Sigmoid colon (tissue), 7 donors: ENCODE results near the gene CCNL2. TPM values are rescaled to one million over a fixed set of nuclear protein-coding genes. Genes with fewer than 3 reads are reported as not detected.

Source experiments
- DNase-seq: peaks from one replicate; pipeline ENCODE4 v3.0.0-alpha.2; 2019
- H3K27ac ChIP-seq, 4 donors: fragments of 200-600 bp; sonication (generic); one replicate each; pipeline ENCODE4 v1.5.1; 2016 to 2019; ENCODE audit warnings: mild to moderate bottlenecking in 1 of 4
- H3K27me3 ChIP-seq, 3 donors: fragments of 200-600 bp; sonication (generic); one replicate each; pipeline ENCODE4 v1.5.1; 2019; ENCODE audit warnings: mild to moderate bottlenecking in 1 of 3
- H3K36me3 ChIP-seq, 4 donors: fragments of 200-600 bp; sonication (generic); one replicate each; pipeline ENCODE4 v1.5.1; 2016 to 2019
- H3K4me1 ChIP-seq, 4 donors: fragments of 200-600 bp; sonication (generic); one replicate each; pipeline ENCODE4 v1.5.1; 2017 to 2019
- H3K4me3 ChIP-seq, 4 donors: fragments of 200-600 bp; sonication (generic); one replicate each; pipeline ENCODE4 v1.5.1; 2017 to 2019; ENCODE audit warnings: mild to moderate bottlenecking in 2 of 4, moderate library complexity in 1 of 4
- H3K9me3 ChIP-seq, 4 donors: fragments of 200-600 bp in 3 of 4; sonication (generic) in 3 of 4; one replicate each; pipeline versions ENCODE4 v1.5.1 to v1.6.1; 2013 to 2019
- CTCF ChIP-seq, 4 experiments: fragments of 450-650 bp in 3 of 4; fragments of 200-600 bp in 1 of 4; IDR thresholded peaks; one replicate each; pipeline ENCODE4 v1.5.1; 2016 to 2019; ENCODE audit warnings: antibody characterized with exemption in 4 of 4, mild to moderate bottlenecking in 3 of 4, moderate library complexity in 2 of 4
- EP300 ChIP-seq, 4 donors: sonication (generic); formaldehyde crosslinking; IDR thresholded peaks; one replicate each; pipeline ENCODE4 v1.6.1; 2017; ENCODE audit warnings: antibody characterized with exemption in 4 of 4
- POLR2A ChIP-seq, 2 donors: fragments of 450-650 bp; IDR thresholded peaks; one replicate each; pipeline ENCODE4 v1.6.1; 2016; ENCODE audit warnings: antibody characterized with exemption in 2 of 2, mild to moderate bottlenecking in 2 of 2, moderate library complexity in 2 of 2
- POLR2AphosphoS5 ChIP-seq, 4 donors: sonication (generic); formaldehyde crosslinking; IDR thresholded peaks; one replicate each; pipeline ENCODE4 v1.6.1; 2017; ENCODE audit warnings: antibody characterized with exemption in 4 of 4
- WGBS, 2 donors: extraction: QIAGEN DNeasy Blood & Tissue Kit; methylation state at CpG; one replicate each; pipeline ENCODE4 v1.1.7; 2013; 5-methylcytosine and 5-hydroxymethylcytosine counted together
- intact Hi-C: fragments of 100-400 bp; cut with DNase I; formaldehyde crosslinking; loops from one replicate; pipeline ENCODE4 v1.15.1; 2023
- polyA plus RNA-seq, 3 donors: library from polyadenylated mRNA; stranded (reverse); fragments of 200-250 nt; gene quantifications; one replicate each; pipeline ENCODE4 v1.2.3, GENCODE V29; 2013
- total RNA-seq, 4 donors: library from RNA; depleted of rRNA; stranded (reverse); fragments of >200 nt; gene quantifications; one replicate each; pipeline ENCODE4 v1.1.0, GENCODE V29; 2016
- donor health status: healthy with polysubstance abuse.
- donor health status: Bipolar disorder and iron deficiency.
- donor health status: healthy.

Gene CCNL2
- total and polyA plus RNA-seq, 7 donors, result 15.0 to 375 (median 139) TPM

GRCh38 chr1:1437033-1437903, 38.1 kb upstream of the CCNL2 start:
- WGBS, 2 donors, result 79 to 81% methylated on average over 31 of the region's 31 CpGs
- no peak for DNase-seq
- intact Hi-C loops, result no loop called here
- Histone ChIP-seq H3K27ac (peak overlapping the region; percentile 93 to 99 (median 96)), H3K27me3 (no peaks in the 10 kb centered on the region), H3K4me1 (peaks cover 0 to 86% (median 81%) of the 10 kb centered on the region in 4 donors), H3K36me3 (peaks cover 0 to 10% (median 0%) of the 10 kb centered on the region in 4 donors), H3K9me3 (no peaks in the 10 kb centered on the region), H3K4me3 (peak overlapping the region in 3 of 4 donors; percentile 55 to 78 (median 72))
- TF ChIP-seq POLR2AphosphoS5 (IDR thresholded peaks at IDR 0.05) (no peak), POLR2A (IDR thresholded peaks at IDR 0.05) (no peak), EP300 (IDR thresholded peaks at IDR 0.05) (no peak), CTCF (IDR thresholded peaks at IDR 0.05) (no peak)

GRCh38 chr1:1436630-1437032, 37.5 kb upstream of the CCNL2 start:
- TF ChIP-seq CTCF (IDR thresholded peaks at IDR 0.05) (no peak), POLR2A (IDR thresholded peaks at IDR 0.05) (no peak), POLR2AphosphoS5 (IDR thresholded peaks at IDR 0.05) (no peak), EP300 (IDR thresholded peaks at IDR 0.05) (no peak)
- peaks cover 0 to 10% (median 0%) of the 10 kb centered on the region in 4 donors for H3K36me3 ChIP-seq
- H3K27ac ChIP-seq, result peak overlapping the region; percentile 93 to 99 (median 96)
- peaks cover 0 to 86% (median 82%) of the 10 kb centered on the region in 4 donors for H3K4me1 ChIP-seq
- no peak for DNase-seq
- peak overlapping the region; percentile 52 to 78 (median 64) for H3K4me3 ChIP-seq
- no peaks in the 10 kb centered on the region for H3K27me3 ChIP-seq
- WGBS, 2 donors, result 88 to 92% methylated on average over 7 of the region's 7 CpGs
- intact Hi-C loops, result no loop called here
- H3K9me3 ChIP-seq, result no peaks in the 10 kb centered on the region

- intact Hi-C loops, result no loop called here
- peak overlapping the region; percentile 93 to 99 (median 96) for H3K27ac ChIP-seq
These were observed 36.9 kb upstream of the CCNL2 start for GRCh38 chr1:1435911-1436629.

More at GRCh38 chr1:1435911-1436629, 36.9 kb upstream of the CCNL2 start:
- Histone ChIP-seq H3K4me3 (peak overlapping the region; percentile 52 to 78 (median 64)), H3K36me3 (peaks cover 0 to 10% (median 0%) of the 10 kb centered on the region in 4 donors), H3K9me3 (no peaks in the 10 kb centered on the region), H3K27me3 (no peaks in the 10 kb centered on the region), H3K4me1 (peaks cover 0 to 86% (median 82%) of the 10 kb centered on the region in 4 donors)
- WGBS, 2 donors, result 9 to 18% methylated on average over 40 of the region's 40 CpGs
- TF ChIP-seq EP300 (IDR thresholded peaks at IDR 0.05), result no peak
- TF ChIP-seq CTCF (IDR thresholded peaks at IDR 0.05), result no peak
- TF ChIP-seq POLR2A (IDR thresholded peaks at IDR 0.05), result no peak
- no peak for TF ChIP-seq POLR2AphosphoS5 (IDR thresholded peaks at IDR 0.05)
- DNase-seq, result no peak
